Ishikawa (cell line): ENCODE measurements around the gene NUDT13.

Experiments
- CEBPB ChIP-seq: IDR thresholded peaks from 2 replicates; pipeline ENCODE4 v1.6.1; 2012
- CREB1 ChIP-seq: IDR thresholded peaks from 2 replicates; pipeline ENCODE4 v1.6.1; 2012; ENCODE audit warnings: low read depth
- EGR1 ChIP-seq: IDR thresholded peaks from 2 replicates; pipeline ENCODE4 v1.6.1; 2012
- EP300 ChIP-seq: IDR thresholded peaks from 2 replicates; pipeline ENCODE4 v1.6.1; 2012; ENCODE audit warnings: borderline replicate concordance
- FOXM1 ChIP-seq: IDR thresholded peaks from 2 replicates; pipeline ENCODE4 v1.6.1; 2012; ENCODE audit warnings: low read depth, borderline replicate concordance
- MAX ChIP-seq: IDR thresholded peaks from 2 replicates; pipeline ENCODE4 v1.6.1; 2012
- RAD21 ChIP-seq: IDR thresholded peaks from 2 replicates; pipeline ENCODE4 v1.6.1; 2012; ENCODE audit warnings: low read depth
- REST ChIP-seq: IDR thresholded peaks from 2 replicates; pipeline ENCODE4 v1.6.1; 2012; ENCODE audit warnings: low read depth, mild to moderate bottlenecking
- TAF1 ChIP-seq: IDR thresholded peaks from 2 replicates; pipeline ENCODE4 v1.6.1; 2012; ENCODE audit warnings: low read depth, mild to moderate bottlenecking
- ZBTB7A ChIP-seq: IDR thresholded peaks from 2 replicates; pipeline ENCODE4 v1.6.1; 2012; ENCODE audit warnings: low read depth

GRCh38 chr10:73139251-73139650 is 29.0 kb downstream of the NUDT13 start:
- TF ChIP-seq TAF1 (no peak), EP300 (no peak), CEBPB (no peak), EGR1 (no peak), REST (no peak), RAD21 (no peak), MAX (no peak), CREB1 (no peak), ZBTB7A (no peak), FOXM1 (no peak)
